Neural cell (in vitro differentiated cells): Measurements from ENCODE around the gene TLE1.

Source experiments
- MXI1 ChIP-seq: fragments of 450-650 bp; conservative IDR thresholded peaks from 2 replicates; pipeline ENCODE4 v1.6.1; 2014; ENCODE audit warnings: antibody characterized with exemption, mild to moderate bottlenecking; ENCODE audit not compliant: poor library complexity, severe bottlenecking
- TF ChIP-seq, protein P1 (sequence below): fragments of 450-650 bp; IDR thresholded peaks from 2 replicates; pipeline ENCODE4 v1.5.1; 2014; ENCODE audit warnings: antibody characterized with exemption, mild to moderate bottlenecking, moderate library complexity; ENCODE audit not compliant: poor library complexity, severe bottlenecking

DNA sequence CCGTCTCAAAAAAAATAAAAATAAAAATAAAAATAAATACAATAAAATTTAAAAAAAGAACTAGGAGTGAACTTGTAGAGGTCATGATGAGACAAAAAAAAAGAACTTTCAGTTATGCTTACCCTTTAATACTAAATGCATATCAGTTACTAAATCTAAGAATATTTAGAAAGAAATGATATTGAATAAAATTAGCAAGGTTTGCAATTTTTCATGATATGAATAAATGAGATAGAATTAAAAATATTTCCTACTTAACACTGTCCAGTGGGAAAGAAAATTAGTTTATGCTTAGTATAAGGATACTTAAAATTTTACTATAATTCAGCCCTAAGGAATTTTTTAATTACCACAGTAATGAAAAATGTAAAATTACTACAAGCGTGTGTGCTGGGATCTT is 132.4 kb downstream of the TLE1 start:
- TF ChIP-seq, protein P1, sequence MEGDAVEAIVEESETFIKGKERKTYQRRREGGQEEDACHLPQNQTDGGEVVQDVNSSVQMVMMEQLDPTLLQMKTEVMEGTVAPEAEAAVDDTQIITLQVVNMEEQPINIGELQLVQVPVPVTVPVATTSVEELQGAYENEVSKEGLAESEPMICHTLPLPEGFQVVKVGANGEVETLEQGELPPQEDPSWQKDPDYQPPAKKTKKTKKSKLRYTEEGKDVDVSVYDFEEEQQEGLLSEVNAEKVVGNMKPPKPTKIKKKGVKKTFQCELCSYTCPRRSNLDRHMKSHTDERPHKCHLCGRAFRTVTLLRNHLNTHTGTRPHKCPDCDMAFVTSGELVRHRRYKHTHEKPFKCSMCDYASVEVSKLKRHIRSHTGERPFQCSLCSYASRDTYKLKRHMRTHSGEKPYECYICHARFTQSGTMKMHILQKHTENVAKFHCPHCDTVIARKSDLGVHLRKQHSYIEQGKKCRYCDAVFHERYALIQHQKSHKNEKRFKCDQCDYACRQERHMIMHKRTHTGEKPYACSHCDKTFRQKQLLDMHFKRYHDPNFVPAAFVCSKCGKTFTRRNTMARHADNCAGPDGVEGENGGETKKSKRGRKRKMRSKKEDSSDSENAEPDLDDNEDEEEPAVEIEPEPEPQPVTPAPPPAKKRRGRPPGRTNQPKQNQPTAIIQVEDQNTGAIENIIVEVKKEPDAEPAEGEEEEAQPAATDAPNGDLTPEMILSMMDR: no peak
- TF ChIP-seq MXI1: no peak
